ENCODE measurements around the gene FCRLB. TPM values are rescaled to one million over a fixed set of nuclear protein-coding genes. Genes with fewer than 3 reads are reported as not detected.

FCRLB gene
- polyA plus RNA-seq, 3 donors = 0.36 to 0.44 (median 0.39) TPM

GRCh38 chr1:161709373-161709772 is 12.0 kb upstream of the FCRLB start:
- no peaks in the 10 kb centered on the region for H3K36me3 Mint-ChIP-seq
- peaks cover 51 to 58% (median 57%) of the 10 kb centered on the region in 3 donors for H3K27me3 Mint-ChIP-seq (ENCODE audit: low read depth in 3 of 3)
- no peak overlapping the region for H3K27ac Mint-ChIP-seq
- Histone ChIP-seq H3K27me3 (ENCODE audit: control insufficient read depth in 2 of 2, insufficient read depth in 2 of 2, low read length in 2 of 2) (peaks cover 42 to 89% of the 10 kb centered on the region in 2 donors), H2AFZ (ENCODE audit: insufficient read depth, low read depth, low read length, poor library complexity, severe bottlenecking) (no peak overlapping the region), H3K4me2 (replicated peaks; ENCODE audit: extremely low read depth, low read length, poor library complexity, severe bottlenecking) (no peak overlapping the region), H3K79me2 (ENCODE audit: insufficient read depth, low read length) (no peaks in the 10 kb centered on the region), H3K9me3 (replicated peaks in 1 of 2; ENCODE audit: control insufficient read depth in 1 of 2, insufficient read depth in 1 of 2, low read length in 2 of 2) (no peaks in the 10 kb centered on the region), H3K27ac (ENCODE audit: low read depth in 1 of 2, low read length in 2 of 2) (no peak overlapping the region), H3K4me3 (replicated peaks in 1 of 3; ENCODE audit: low read depth in 2 of 3, low read length in 3 of 3) (no peak overlapping the region), H3K4me1 (ENCODE audit: control insufficient read depth in 1 of 2, insufficient read depth in 2 of 2, low read length in 2 of 2) (peaks cover 10 to 11% of the 10 kb centered on the region in 2 donors), H3K9ac (ENCODE audit: insufficient read depth, low read length, poor library complexity, severe bottlenecking) (no peak overlapping the region), H3K36me3 (replicated peaks in 1 of 2; ENCODE audit: control insufficient read depth in 1 of 2, insufficient read depth in 2 of 2, low read length in 2 of 2) (no peaks in the 10 kb centered on the region), H4K20me1 (ENCODE audit: insufficient read depth, low read length) (no peaks in the 10 kb centered on the region)
- 92% methylated on average over 3 of the region's 4 CpGs for WGBS (ENCODE audit: insufficient coverage)
- DNase-seq = no peak
- intact Hi-C loops (cut with micrococcal nuclease) = no loop called here
- peaks cover 0 to 2% (median 0%) of the 10 kb centered on the region in 7 donors for H3K9me3 Mint-ChIP-seq
- peak overlapping the region in 1 of 2 donors; percentile 28 for H3K4me3 Mint-ChIP-seq
- H3K4me1 Mint-ChIP-seq = no peaks in the 10 kb centered on the region
- no peak for TF ChIP-seq CTCF (IDR thresholded peaks at IDR 0.05)

GRCh38 chr1:161710560-161710959 is 10.8 kb upstream of the FCRLB start:
- peaks cover 10 to 11% of the 10 kb centered on the region in 2 donors for H3K4me1 ChIP-seq (ENCODE audit: control insufficient read depth in 1 of 2, insufficient read depth in 2 of 2, low read length in 2 of 2)
- H3K27me3 Mint-ChIP-seq (ENCODE audit: low read depth in 3 of 3) = peaks cover 47 to 63% (median 58%) of the 10 kb centered on the region in 3 donors
- WGBS (ENCODE audit: insufficient coverage) = 82% methylated on average over 2 of the region's 4 CpGs

More at GRCh38 chr1:161710560-161710959, 10.8 kb upstream of the FCRLB start:
- H3K27ac Mint-ChIP-seq = peak overlapping the region in 1 of 7 donors; percentile 12
- H4K20me1 ChIP-seq (ENCODE audit: insufficient read depth, low read length) = no peaks in the 10 kb centered on the region
- H3K27ac ChIP-seq (ENCODE audit: low read depth in 1 of 2, low read length in 2 of 2) = no peak overlapping the region
- no peaks in the 10 kb centered on the region for H3K4me1 Mint-ChIP-seq
- peak overlapping the region in 1 of 2 donors; percentile 28 for H3K4me3 Mint-ChIP-seq
- H3K9ac ChIP-seq (ENCODE audit: insufficient read depth, low read length, poor library complexity, severe bottlenecking) = no peak overlapping the region
- H3K4me3 ChIP-seq (replicated peaks in 1 of 3; ENCODE audit: low read depth in 2 of 3, low read length in 3 of 3) = no peak overlapping the region
- H3K36me3 Mint-ChIP-seq = no peaks in the 10 kb centered on the region
- H2AFZ ChIP-seq (ENCODE audit: insufficient read depth, low read depth, low read length, poor library complexity, severe bottlenecking) = no peak overlapping the region
- peaks cover 0 to 2% (median 0%) of the 10 kb centered on the region in 7 donors for H3K9me3 Mint-ChIP-seq
- intact Hi-C loops (cut with micrococcal nuclease) = no loop called here
- DNase-seq = no peak
- no peak overlapping the region for H3K4me2 ChIP-seq (replicated peaks; ENCODE audit: extremely low read depth, low read length, poor library complexity, severe bottlenecking)
- H3K79me2 ChIP-seq (ENCODE audit: insufficient read depth, low read length) = no peaks in the 10 kb centered on the region
- H3K36me3 ChIP-seq (replicated peaks in 1 of 2; ENCODE audit: control insufficient read depth in 1 of 2, insufficient read depth in 2 of 2, low read length in 2 of 2) = no peaks in the 10 kb centered on the region
- TF ChIP-seq CTCF (IDR thresholded peaks at IDR 0.05) = no peak
- peaks cover 49 to 95% of the 10 kb centered on the region in 2 donors for H3K27me3 ChIP-seq (ENCODE audit: control insufficient read depth in 2 of 2, insufficient read depth in 2 of 2, low read length in 2 of 2)
- no peaks in the 10 kb centered on the region for H3K9me3 ChIP-seq (replicated peaks in 1 of 2; ENCODE audit: control insufficient read depth in 1 of 2, insufficient read depth in 1 of 2, low read length in 2 of 2)

Measured in CD14-positive monocyte (primary cell).